GM18507 (cell line): ENCODE results near the gene TMEM143.
"Not testable (repeated sequence)": the region's sequence is repeated elsewhere in the genome, so short reads cannot be mapped to it uniquely, and the experiment has no call there.

Experiments used
- DNase-seq: peaks from one replicate; pipeline ENCODE4 v3.0.0; 2011; ENCODE audit warnings: low read depth; ENCODE audit not compliant: insufficient read length; ENCODE audit errors: extremely low spot score
- FAIRE-seq: peaks from 2 replicates; lab custom pipeline; 2011; peaks lifted over from hg19 to GRCh38; lab: Jason Lieb, UNC

The TMEM143 gene

GRCh38 chr19:48392006-48392344 is 28.2 kb upstream of the TMEM143 start:
- not testable (repeated sequence) for DNase-seq

GRCh38 chr19:48391100-48392005 is 27.6 kb upstream of the TMEM143 start, which contains the start of gene KDELR1:
Gene KDELR1 (minus strand): TSS chr19:48391551. CDS start chr19:48391358, 193 bp downstream.
- FAIRE-seq (peak; percentile 83), DNase-seq (peak; percentile 83)

More at GRCh38 chr19:48392006-48392344, 28.2 kb upstream of the TMEM143 start:
- FAIRE-seq = not testable (repeated sequence)

GRCh38 chr19:48390188-48391099 is 26.7 kb upstream of the TMEM143 start:
- DNase-seq = no peak
- peak; percentile 66 for FAIRE-seq

- FAIRE-seq = no peak
- DNase-seq = no peak
Observed at GRCh38 chr19:48386981-48387380, 23.2 kb upstream of the TMEM143 start.

- DNase-seq (no peak), FAIRE-seq (no peak)
Observed at GRCh38 chr19:48385461-48386087, 21.8 kb upstream of the TMEM143 start.

GRCh38 chr19:48382286-48382685 is 18.5 kb upstream of the TMEM143 start:
- FAIRE-seq (no peak), DNase-seq (no peak)

GRCh38 chr19:48381178-48381950 is 17.6 kb upstream of the TMEM143 start:
- DNase-seq (no peak), FAIRE-seq (no peak)

- FAIRE-seq (no peak), DNase-seq (no peak)
Observed at GRCh38 chr19:48379058-48379457, 15.3 kb upstream of the TMEM143 start.

GRCh38 chr19:48378194-48378570 is 14.4 kb upstream of the TMEM143 start:
- DNase-seq (no peak), FAIRE-seq (no peak)

GRCh38 chr19:48373567-48373966 is 9.8 kb upstream of the TMEM143 start:
- FAIRE-seq (no peak), DNase-seq (no peak)

- FAIRE-seq (no peak), DNase-seq (no peak)
Observed at GRCh38 chr19:48372904-48373303, 9.2 kb upstream of the TMEM143 start.

- not testable (repeated sequence) for DNase-seq, FAIRE-seq
Observed at GRCh38 chr19:48371771-48372170, 8.0 kb upstream of the TMEM143 start.

- no peak for DNase-seq
- FAIRE-seq = no peak
Observed at GRCh38 chr19:48371367-48371766, 7.6 kb upstream of the TMEM143 start.

- DNase-seq (no peak), FAIRE-seq (no peak)
Observed at GRCh38 chr19:48370955-48371354, 7.2 kb upstream of the TMEM143 start.

- no peak for FAIRE-seq
Observed at GRCh38 chr19:48368936-48369335, 5.2 kb upstream of the TMEM143 start.

GRCh38 chr19:48367855-48368254 is 4.1 kb upstream of the TMEM143 start:
- no peak for FAIRE-seq
- DNase-seq = no peak

More at GRCh38 chr19:48368936-48369335, 5.2 kb upstream of the TMEM143 start:
- DNase-seq = no peak

- FAIRE-seq (no peak), DNase-seq (no peak)
Observed at GRCh38 chr19:48365602-48366001, 1.9 kb upstream of the TMEM143 start.

GRCh38 chr19:48364598-48365348 is 1.0 kb upstream of the TMEM143 start:
- DNase-seq (no peak), FAIRE-seq (no peak)

GRCh38 chr19:48363500-48363809 is 285 bp downstream of the TMEM143 start:
- DNase-seq = no peak
- FAIRE-seq = no peak
